NCI-H1105 treated with DMSO at 0.1 percent for 48 hours (cell line): ENCODE data around the gene ZNRD2.
"Not testable (repeated sequence)": the region's sequence is repeated elsewhere in the genome, so short reads cannot be mapped to it uniquely, and the experiment has no call there.

Experiments
- DNase-seq: peaks from one replicate; lab custom pipeline; 2025; lab: John Stamatoyannopoulos, UW

The ZNRD2 gene, protein sequence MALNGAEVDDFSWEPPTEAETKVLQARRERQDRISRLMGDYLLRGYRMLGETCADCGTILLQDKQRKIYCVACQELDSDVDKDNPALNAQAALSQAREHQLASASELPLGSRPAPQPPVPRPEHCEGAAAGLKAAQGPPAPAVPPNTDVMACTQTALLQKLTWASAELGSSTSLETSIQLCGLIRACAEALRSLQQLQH

GRCh38 chr11:65569973-65570918 is at the start of gene ZNRD2:
Gene ZNRD2, plus strand, starts transcription at chr11:65570477. Its CDS starts 15 bp downstream, at chr11:65570492.
- peak; percentile 93 for DNase-seq

DNA sequence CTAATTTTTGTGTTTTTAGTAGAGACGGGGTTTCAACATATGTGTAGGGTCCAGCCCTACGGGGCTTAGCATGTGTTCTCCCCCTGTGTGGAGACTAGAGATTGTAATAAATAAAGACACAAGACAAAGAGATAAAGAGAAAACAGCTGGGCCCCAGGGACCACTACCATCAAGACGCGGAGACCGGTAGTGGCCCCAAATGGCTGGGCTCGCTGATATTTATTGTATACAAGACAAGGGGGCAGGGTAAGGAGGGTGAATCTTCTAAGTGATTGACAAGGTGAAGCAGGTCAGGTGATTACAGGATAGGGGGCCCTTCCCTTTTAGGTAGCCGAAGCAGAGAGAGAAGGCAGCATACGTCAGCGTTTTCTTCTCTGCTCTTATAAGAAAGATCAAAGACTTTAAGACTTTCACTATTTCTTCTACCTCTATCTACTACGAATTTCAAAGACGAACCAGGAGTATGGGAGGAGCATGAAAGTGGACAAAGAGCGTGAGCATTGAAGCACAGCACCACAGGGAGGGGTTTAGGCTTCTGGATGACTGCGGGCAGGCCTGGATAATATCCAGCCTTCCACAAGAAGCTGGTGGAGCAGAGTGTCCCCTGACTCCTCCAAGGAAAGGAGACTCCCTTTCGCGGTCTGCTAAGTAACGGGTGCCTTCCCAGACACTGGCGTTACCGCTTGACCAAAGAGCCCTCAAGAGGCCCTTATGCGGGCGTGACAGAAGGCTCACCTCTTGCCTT is 48.3 kb upstream of the ZNRD2 start:
- DNase-seq = not testable (repeated sequence)

GRCh38 chr11:65522718-65523630 is 47.3 kb upstream of the ZNRD2 start:
- not testable (repeated sequence) for DNase-seq

DNA sequence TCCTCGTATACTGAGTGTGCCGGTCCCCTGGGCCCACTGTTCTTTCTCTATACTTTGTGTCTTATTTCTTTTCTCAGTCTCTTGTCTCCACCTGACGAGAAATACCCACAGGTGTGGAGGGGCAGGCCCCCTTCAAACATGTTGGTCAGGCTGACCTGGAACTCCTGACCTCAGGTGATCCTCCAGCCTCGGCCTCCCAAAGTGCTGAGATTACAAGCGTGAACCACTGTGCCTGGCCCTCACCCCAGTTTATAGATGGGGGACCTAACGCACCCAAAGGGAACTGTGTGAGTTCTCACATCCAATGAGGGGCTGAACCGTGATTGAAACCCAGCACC is 46.7 kb upstream of the ZNRD2 start:
- not testable (repeated sequence) for DNase-seq

GRCh38 chr11:65524014-65524740 is 46.1 kb upstream of the ZNRD2 start:
- no peak for DNase-seq

GRCh38 chr11:65524741-65525545 is 45.3 kb upstream of the ZNRD2 start, which contains the start of gene SCYL1:
Gene SCYL1, plus strand, starts transcription at chr11:65525083. Its CDS starts 71 bp downstream, at chr11:65525154.
- DNase-seq = peak; percentile 63

- no peak for DNase-seq
Measured at GRCh38 chr11:65525546-65526480, 44.5 kb upstream of the ZNRD2 start.

DNA sequence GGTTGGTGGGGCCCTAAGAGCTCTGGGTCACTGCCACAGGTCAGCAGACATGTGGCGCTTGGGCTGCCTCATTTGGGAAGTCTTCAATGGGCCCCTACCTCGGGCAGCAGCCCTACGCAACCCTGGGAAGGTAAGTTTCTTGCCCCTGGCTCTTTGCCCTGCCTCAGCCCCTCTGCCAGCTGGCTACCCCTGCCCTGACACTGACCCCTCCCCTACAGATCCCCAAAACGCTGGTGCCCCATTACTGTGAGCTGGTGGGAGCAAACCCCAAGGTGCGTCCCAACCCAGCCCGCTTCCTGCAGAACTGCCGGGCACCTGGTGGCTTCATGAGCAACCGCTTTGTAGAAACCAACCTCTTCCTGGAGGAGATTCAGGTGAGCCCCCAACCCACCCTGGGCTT is 43.5 kb upstream of the ZNRD2 start:
- no peak for DNase-seq

DNA sequence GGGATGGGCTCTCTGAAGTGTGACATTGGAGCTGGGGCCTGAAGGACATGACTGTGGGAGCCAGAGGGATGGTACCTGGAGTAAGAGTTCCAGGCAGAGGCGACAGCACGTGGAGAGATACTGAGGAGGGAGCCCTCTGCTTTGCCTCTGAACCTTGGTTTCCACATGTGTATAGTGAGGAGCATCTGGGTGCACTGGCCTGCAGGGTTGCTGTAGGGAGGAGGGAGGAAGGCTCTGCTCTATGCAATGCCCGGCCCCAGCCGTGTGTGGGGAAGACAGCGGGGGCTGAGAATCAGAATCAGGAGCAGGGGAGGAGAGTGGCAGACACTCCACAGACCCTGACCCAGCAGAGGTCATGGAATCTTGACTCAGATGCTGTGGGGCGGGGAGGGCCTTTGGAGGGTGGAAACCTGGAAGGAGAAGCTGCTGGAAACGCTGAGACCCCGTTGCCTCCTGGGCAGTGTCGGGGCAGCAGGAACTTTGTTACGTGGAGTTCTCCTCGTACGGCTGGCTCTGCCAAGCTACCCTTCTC is 41.4 kb upstream of the ZNRD2 start:
- DNase-seq = no peak

- no peak for DNase-seq
Measured at GRCh38 chr11:65529475-65530156, 40.7 kb upstream of the ZNRD2 start.

DNA sequence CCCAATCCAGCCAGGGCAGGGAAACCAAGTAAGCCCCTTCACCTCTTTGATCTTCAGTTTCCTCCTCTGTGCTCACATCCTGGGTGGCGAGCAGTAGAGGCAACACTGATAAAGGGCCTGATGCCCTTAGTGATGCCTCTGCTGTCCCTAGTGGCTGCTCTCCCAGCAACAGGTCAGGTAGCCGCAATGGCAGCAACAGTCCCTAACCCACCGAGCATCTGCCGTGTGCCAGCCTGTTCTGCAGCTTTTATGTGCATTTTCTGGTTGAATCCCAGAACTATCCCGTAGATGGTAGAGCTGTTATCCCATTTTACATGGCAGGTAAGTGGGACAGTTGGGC is 40.1 kb upstream of the ZNRD2 start:
- no peak for DNase-seq

GRCh38 chr11:65532388-65533064 is 37.8 kb upstream of the ZNRD2 start:
- DNase-seq = no peak

DNA sequence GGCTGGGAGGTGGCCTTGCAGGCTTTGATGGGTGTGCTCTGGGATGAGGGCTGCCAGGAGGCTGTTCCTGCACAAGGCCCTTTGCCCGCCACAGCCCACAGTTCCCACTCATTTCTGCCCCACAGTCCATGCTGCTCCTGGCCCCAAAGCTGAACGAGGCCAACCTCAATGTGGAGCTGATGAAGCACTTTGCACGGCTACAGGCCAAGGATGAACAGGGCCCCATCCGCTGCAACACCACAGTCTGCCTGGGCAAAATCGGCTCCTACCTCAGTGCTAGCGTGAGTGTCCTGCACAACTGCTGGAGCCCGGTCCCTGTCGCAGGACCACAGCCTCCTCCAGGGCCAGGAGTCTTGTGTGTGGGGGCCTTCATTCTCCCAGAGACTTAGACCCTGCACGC is 35.2 kb upstream of the ZNRD2 start:
- DNase-seq = no peak

- DNase-seq = no peak
Measured at GRCh38 chr11:65536412-65537295, 33.6 kb upstream of the ZNRD2 start.

- DNase-seq = no peak
Measured at GRCh38 chr11:65537296-65537597, 33.0 kb upstream of the ZNRD2 start.

DNA sequence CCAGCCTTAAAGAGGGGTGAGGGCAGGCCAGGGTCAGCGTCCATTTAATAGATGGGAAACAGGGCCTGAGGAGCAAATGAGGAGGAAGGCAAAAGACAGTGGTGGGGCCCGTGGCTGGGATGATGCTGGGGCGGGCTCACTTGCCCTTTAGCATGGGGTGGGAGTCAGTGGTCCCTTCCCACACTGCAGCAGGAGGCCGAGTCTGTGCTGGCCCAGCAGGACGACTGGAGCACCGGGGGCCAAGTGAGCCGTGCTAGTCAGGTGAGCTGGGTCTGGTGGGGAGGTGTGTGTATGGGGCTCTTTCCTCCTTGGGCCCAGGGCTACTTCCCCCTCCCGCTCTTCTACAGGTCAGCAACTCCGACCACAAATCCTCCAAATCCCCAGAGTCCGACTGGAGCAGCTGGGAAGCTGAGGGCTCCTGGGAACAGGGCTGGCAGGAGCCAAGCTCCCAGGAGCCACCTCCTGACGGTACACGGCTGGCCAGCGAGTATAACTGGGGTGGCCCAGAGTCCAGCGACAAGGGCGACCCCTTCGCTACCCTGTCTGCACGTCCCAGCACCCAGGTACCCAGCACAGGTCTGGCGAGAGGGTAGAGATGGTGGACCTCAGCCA is 32.6 kb upstream of the ZNRD2 start:
- no peak for DNase-seq
